Measurements from ENCODE around the gene QSOX1. TPM values are rescaled to one million over a fixed set of nuclear protein-coding genes. Genes with fewer than 3 reads are reported as not detected.

QSOX1 gene
- total RNA-seq, 1 donor from 2014 or later: 11.9 TPM

- H3K27ac Mint-ChIP-seq: no peak overlapping the region
- no peak overlapping the region for H3K4me3 Mint-ChIP-seq
- TF ChIP-seq, protein P1, sequence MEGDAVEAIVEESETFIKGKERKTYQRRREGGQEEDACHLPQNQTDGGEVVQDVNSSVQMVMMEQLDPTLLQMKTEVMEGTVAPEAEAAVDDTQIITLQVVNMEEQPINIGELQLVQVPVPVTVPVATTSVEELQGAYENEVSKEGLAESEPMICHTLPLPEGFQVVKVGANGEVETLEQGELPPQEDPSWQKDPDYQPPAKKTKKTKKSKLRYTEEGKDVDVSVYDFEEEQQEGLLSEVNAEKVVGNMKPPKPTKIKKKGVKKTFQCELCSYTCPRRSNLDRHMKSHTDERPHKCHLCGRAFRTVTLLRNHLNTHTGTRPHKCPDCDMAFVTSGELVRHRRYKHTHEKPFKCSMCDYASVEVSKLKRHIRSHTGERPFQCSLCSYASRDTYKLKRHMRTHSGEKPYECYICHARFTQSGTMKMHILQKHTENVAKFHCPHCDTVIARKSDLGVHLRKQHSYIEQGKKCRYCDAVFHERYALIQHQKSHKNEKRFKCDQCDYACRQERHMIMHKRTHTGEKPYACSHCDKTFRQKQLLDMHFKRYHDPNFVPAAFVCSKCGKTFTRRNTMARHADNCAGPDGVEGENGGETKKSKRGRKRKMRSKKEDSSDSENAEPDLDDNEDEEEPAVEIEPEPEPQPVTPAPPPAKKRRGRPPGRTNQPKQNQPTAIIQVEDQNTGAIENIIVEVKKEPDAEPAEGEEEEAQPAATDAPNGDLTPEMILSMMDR (IDR thresholded peaks at IDR 0.05): peak; percentile 84
- POLR2A ChIA-PET: interaction anchor here (0.5 to 0.8 kb wide), 2 partner anchors 24 to 292 kb away, joined by 4 to 6 read pairs; partner anchors contain the start of gene QSOX1
- no peaks in the 10 kb centered on the region for H3K27me3 Mint-ChIP-seq
- CTCF ChIA-PET: interaction anchor here (0.6 to 4.7 kb wide), 25 partner anchors 8 to 473 kb away, joined by 3 to 101 read pairs (median 5); no protein-coding TSS in a partner anchor
- ATAC-seq (ENCODE audit: low read depth): peak; percentile 71
- no peaks in the 10 kb centered on the region for H3K9me3 Mint-ChIP-seq
- H3K36me3 Mint-ChIP-seq (ENCODE audit: low read depth): peaks cover 4% of the 10 kb centered on the region
- intact Hi-C loops (cut with micrococcal nuclease): loop anchor here (1.0 to 2.0 kb wide), 6 partner anchors 24 to 472 kb away; partner anchors contain the start of gene QSOX1
- no peaks in the 10 kb centered on the region for H3K4me1 Mint-ChIP-seq
- DNase-seq: peak; percentile 54
Observed at GRCh38 chr1:180178511-180179161, 24.0 kb downstream of the QSOX1 start.

GRCh38 chr1:180179162-180179957, 24.7 kb downstream of the QSOX1 start:
- Mint-ChIP-seq H3K4me1 (no peaks in the 10 kb centered on the region), H3K9me3 (no peaks in the 10 kb centered on the region), H3K27ac (no peak overlapping the region), H3K4me3 (no peak overlapping the region), H3K36me3 (ENCODE audit: low read depth) (peaks cover 10% of the 10 kb centered on the region), H3K27me3 (no peaks in the 10 kb centered on the region)
- TF ChIP-seq, protein P1 (IDR thresholded peaks at IDR 0.05): no peak
- ChIA-PET POLR2A (interaction anchor here (0.8 kb wide), 1 partner anchor 25 kb away, joined by 4 read pairs; the partner anchor contains the start of gene QSOX1), CTCF (interaction anchor here (0.6 to 4.7 kb wide), 26 partner anchors 9 to 474 kb away, joined by 3 to 101 read pairs (median 4); no protein-coding TSS in a partner anchor)
- intact Hi-C loops (cut with micrococcal nuclease): loop anchor here (1.0 to 2.0 kb wide), 4 partner anchors 25 to 369 kb away; partner anchors contain the start of gene QSOX1
- ATAC-seq (ENCODE audit: low read depth) (no peak), DNase-seq (no peak)

DNA sequence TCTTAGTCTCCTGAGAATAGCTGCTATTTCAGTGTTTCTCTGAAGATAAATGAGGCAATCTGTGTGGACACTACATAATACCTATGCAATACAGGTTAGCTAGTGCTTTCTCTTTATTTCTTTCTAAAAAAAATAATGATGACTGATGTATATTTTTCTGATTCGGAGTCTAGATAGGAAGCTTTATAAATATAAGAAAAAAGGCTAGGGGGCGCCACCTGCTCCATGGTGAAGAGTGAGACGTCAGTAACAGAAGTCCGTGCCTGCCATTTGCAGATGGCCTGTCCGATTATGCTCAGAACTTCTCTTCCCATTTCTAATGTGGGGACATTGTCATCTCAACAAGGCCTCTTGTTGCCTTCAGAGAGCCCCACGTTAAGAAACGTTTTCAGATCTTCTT, 26.4 kb downstream of the QSOX1 start:
- Mint-ChIP-seq H3K27me3 (no peaks in the 10 kb centered on the region), H3K4me1 (no peaks in the 10 kb centered on the region), H3K9me3 (no peaks in the 10 kb centered on the region), H3K4me3 (no peak overlapping the region), H3K27ac (no peak overlapping the region), H3K36me3 (ENCODE audit: low read depth) (peaks cover 22% of the 10 kb centered on the region)
- intact Hi-C loops (cut with micrococcal nuclease): no loop called here
- ChIA-PET CTCF (interaction anchor here (1.2 to 4.7 kb wide), 4 partner anchors 14 to 475 kb away, joined by 3 to 101 read pairs (median 20); no protein-coding TSS in a partner anchor), POLR2A (no interaction called here)
- DNase-seq (no peak), ATAC-seq (ENCODE audit: low read depth) (no peak)
- TF ChIP-seq, protein P1 (IDR thresholded peaks at IDR 0.05): no peak

DNA sequence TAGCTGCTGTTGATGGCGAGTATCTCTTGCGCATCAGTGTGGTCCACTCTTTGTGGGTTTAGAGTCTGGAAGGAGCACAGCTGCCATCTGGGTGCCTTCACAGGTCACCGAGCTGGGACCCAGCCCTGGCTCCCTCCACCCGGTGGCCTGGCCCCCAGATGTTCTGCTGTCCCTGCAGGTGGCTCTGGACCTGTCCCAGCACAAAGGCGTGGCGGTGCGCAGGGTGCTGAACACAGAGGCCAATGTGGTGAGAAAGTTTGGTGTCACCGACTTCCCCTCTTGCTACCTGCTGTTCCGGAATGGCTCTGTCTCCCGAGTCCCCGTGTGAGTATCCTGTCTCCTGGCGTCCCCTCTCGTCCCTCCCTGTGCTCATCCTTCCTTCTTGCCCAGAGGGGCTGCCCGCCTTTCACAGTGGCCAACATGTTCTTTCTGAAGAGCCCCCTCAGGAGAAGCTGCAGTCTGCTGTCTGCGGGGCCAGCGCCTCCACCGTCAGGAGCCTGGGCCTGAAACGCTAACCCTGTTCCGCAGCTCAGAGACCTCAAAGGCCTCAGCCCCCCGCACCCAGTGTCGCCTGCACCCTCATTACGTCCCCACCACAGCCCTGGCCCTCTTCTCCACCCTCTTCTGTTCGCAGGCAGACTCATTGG, 27.4 kb downstream of the QSOX1 start:
- CTCF ChIA-PET: interaction anchor here (4.7 kb wide), 1 partner anchor 315 kb away, joined by 101 read pairs; no protein-coding TSS in a partner anchor
- DNase-seq: no peak
- TF ChIP-seq, protein P1 (IDR thresholded peaks at IDR 0.05): no peak
- Mint-ChIP-seq H3K36me3 (ENCODE audit: low read depth) (peaks cover 30% of the 10 kb centered on the region), H3K27ac (no peak overlapping the region), H3K4me1 (no peaks in the 10 kb centered on the region), H3K4me3 (no peak overlapping the region), H3K9me3 (no peaks in the 10 kb centered on the region), H3K27me3 (no peaks in the 10 kb centered on the region)
- POLR2A ChIA-PET: no interaction called here
- no peak for ATAC-seq (ENCODE audit: low read depth)
- intact Hi-C loops (cut with micrococcal nuclease): no loop called here
